ENCODE measurements around the gene CWC22. TPM values are rescaled to one million over a fixed set of nuclear protein-coding genes. Genes with fewer than 3 reads are reported as not detected.

Gene CWC22
- total RNA-seq, 5 donors from 2014 or later (not counting 1 experiment from before 2014, with no cell fraction given): 16.1 to 24.1 (median 22.6) TPM

- no peak for DNase-seq
- Histone ChIP-seq H3K27me3 (replicated peaks in 1 of 2; ENCODE audit: control insufficient read depth in 2 of 2, extremely low read depth in 1 of 2, insufficient read depth in 2 of 2, low read length in 1 of 2) (no peaks in the 10 kb centered on the region), H3K27ac (ENCODE audit: low read length) (no peak overlapping the region), H3K36me3 (ENCODE audit: control insufficient read depth in 2 of 2, extremely low read depth in 1 of 2, insufficient read depth in 1 of 2, low read length in 1 of 2) (peaks cover 0 to 6% of the 10 kb centered on the region in 2 donors), H3K4me1 (ENCODE audit: control insufficient read depth in 1 of 2, extremely low read depth in 1 of 2, insufficient read depth in 2 of 2, low read length in 2 of 2) (peaks cover 0 to 2% of the 10 kb centered on the region in 2 experiments), H3K9me3 (no peaks in the 10 kb centered on the region), H3K4me3 (ENCODE audit: control insufficient read depth in 1 of 2, extremely low read depth in 1 of 2, low read length in 1 of 2) (no peak overlapping the region)
- no peaks in the 10 kb centered on the region for H3K27me3 Mint-ChIP-seq
- H3K27ac Mint-ChIP-seq: no peak overlapping the region
- H3K4me3 Mint-ChIP-seq: no peak overlapping the region
- no peaks in the 10 kb centered on the region for H3K9me3 Mint-ChIP-seq
- ChIA-PET POLR2A (interaction anchor here in 1 of 2 donors (0.7 kb wide), 1 partner anchor 15 kb away, joined by 3 read pairs; no protein-coding TSS in a partner anchor), CTCF (no interaction called here)
- H3K36me3 Mint-ChIP-seq: peaks cover 10% of the 10 kb centered on the region
- ATAC-seq (replicated peaks in 1 of 4): no peak
- peaks cover 70 to 78% (median 73%) of the 10 kb centered on the region in 3 donors for H3K4me1 Mint-ChIP-seq
These were observed 6.7 kb downstream of the CWC22 start for GRCh38 chr2:180000434-180000833.

DNA sequence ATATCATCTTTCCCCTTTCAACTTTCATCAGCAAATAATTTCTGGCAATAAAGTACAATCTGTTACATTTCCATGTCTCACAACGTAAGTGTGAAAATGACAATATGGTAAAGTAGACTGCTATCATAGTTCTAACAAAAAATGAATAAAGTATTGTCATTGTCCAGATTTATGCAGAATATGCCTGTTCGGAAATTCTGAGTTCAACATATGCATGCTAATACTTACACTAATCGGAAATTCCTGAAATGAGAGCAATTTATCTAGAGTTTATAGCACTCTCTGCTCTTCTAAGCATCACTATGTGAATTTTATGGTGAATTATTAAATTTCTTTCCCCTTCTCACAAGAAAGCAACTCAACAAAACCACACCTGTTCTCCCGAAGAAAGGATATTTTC lies 8.1 kb downstream of the CWC22 start:
- CTCF ChIA-PET: no interaction called here
- H3K4me1 Mint-ChIP-seq: peaks cover 70 to 80% (median 73%) of the 10 kb centered on the region in 3 donors
- DNase-seq: no peak
- Histone ChIP-seq H3K4me3 (ENCODE audit: control insufficient read depth in 1 of 2, extremely low read depth in 1 of 2, low read length in 1 of 2) (no peak overlapping the region), H3K27ac (ENCODE audit: low read length) (no peak overlapping the region), H3K36me3 (ENCODE audit: control insufficient read depth in 2 of 2, extremely low read depth in 1 of 2, insufficient read depth in 1 of 2, low read length in 1 of 2) (peaks cover 0 to 6% of the 10 kb centered on the region in 2 donors), H3K27me3 (replicated peaks in 1 of 2; ENCODE audit: control insufficient read depth in 2 of 2, extremely low read depth in 1 of 2, insufficient read depth in 2 of 2, low read length in 1 of 2) (no peaks in the 10 kb centered on the region), H3K9me3 (no peaks in the 10 kb centered on the region), H3K4me1 (ENCODE audit: control insufficient read depth in 1 of 2, extremely low read depth in 1 of 2, insufficient read depth in 2 of 2, low read length in 2 of 2) (peaks cover 2 to 3% of the 10 kb centered on the region in 2 experiments)
- H3K9me3 Mint-ChIP-seq: no peaks in the 10 kb centered on the region
- no peaks in the 10 kb centered on the region for H3K27me3 Mint-ChIP-seq
- no CpG with 5 or more reads among the region's 4 CpGs for WGBS (ENCODE audit: insufficient coverage)
- ATAC-seq (replicated peaks in 1 of 4): no peak
- POLR2A ChIA-PET: no interaction called here
- peaks cover 10% of the 10 kb centered on the region for H3K36me3 Mint-ChIP-seq
- H3K4me3 Mint-ChIP-seq: no peak overlapping the region
- no peak overlapping the region for H3K27ac Mint-ChIP-seq

DNA sequence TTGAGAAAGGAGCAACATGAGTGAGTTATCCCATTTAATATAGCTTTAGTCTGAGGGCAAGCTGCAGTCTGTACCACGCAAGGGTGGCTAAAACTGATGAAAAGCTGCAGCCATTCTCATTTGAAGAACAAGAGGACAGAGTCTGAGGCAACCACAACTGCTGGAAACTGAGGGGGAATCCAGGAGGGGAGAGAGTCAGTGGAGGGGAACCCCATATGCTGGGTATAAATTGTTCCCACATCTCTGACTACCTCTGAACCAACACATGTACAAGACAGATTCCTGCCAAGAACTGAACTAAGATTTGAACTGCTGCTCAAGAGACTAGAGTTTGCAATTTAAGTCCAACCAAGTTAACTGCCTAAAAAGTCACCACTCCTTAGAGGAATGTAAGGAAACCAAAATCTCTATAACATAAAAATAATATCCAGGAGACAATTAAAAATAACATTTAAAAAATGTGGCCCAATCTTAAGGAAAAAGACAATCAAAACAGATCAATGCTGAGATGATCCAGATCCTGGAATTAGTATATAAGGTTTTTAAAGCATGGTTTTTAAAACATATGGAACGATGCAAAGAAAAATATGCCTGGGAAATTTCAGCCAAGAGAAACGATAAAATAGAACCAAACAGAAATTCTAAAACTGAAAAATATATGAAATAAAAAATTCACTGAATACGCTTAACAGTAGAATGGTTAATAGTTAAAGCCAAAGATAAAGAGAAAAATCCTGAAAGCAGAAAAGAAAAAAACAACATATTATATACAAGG lies 11.2 kb downstream of the CWC22 start:
- peaks cover 26% of the 10 kb centered on the region for H3K36me3 Mint-ChIP-seq
- Histone ChIP-seq H3K9me3 (no peaks in the 10 kb centered on the region), H3K27me3 (replicated peaks in 1 of 2; ENCODE audit: control insufficient read depth in 2 of 2, extremely low read depth in 1 of 2, insufficient read depth in 2 of 2, low read length in 1 of 2) (no peaks in the 10 kb centered on the region), H3K4me3 (ENCODE audit: control insufficient read depth in 1 of 2, extremely low read depth in 1 of 2, low read length in 1 of 2) (no peak overlapping the region), H3K27ac (ENCODE audit: low read length) (no peak overlapping the region), H3K36me3 (ENCODE audit: control insufficient read depth in 2 of 2, extremely low read depth in 1 of 2, insufficient read depth in 1 of 2, low read length in 1 of 2) (peaks cover 0 to 24% of the 10 kb centered on the region in 2 donors), H3K4me1 (ENCODE audit: control insufficient read depth in 1 of 2, extremely low read depth in 1 of 2, insufficient read depth in 2 of 2, low read length in 2 of 2) (peaks cover 2 to 3% of the 10 kb centered on the region in 2 experiments)
- no peaks in the 10 kb centered on the region for H3K27me3 Mint-ChIP-seq
- ChIA-PET CTCF (interaction anchor here in 1 of 2 donors (0.7 kb wide), 1 partner anchor 46 kb away, joined by 4 read pairs; no protein-coding TSS in a partner anchor), POLR2A (no interaction called here)
- no peak for DNase-seq
- H3K27ac Mint-ChIP-seq: no peak overlapping the region
- H3K4me1 Mint-ChIP-seq: peaks cover 62 to 74% (median 66%) of the 10 kb centered on the region in 3 donors
- no peak overlapping the region for H3K4me3 Mint-ChIP-seq
- ATAC-seq (replicated peaks in 1 of 4): no peak
- H3K9me3 Mint-ChIP-seq: no peaks in the 10 kb centered on the region
- WGBS (ENCODE audit: insufficient coverage): 71% methylated on average over 1 of the region's 4 CpGs

GRCh38 chr2:179991344-179991743 lies 15.8 kb downstream of the CWC22 start:
- CTCF ChIA-PET: no interaction called here
- H3K27ac Mint-ChIP-seq: no peak overlapping the region
- Histone ChIP-seq H3K4me1 (ENCODE audit: control insufficient read depth in 1 of 2, extremely low read depth in 1 of 2, insufficient read depth in 2 of 2, low read length in 2 of 2) (peaks cover 0 to 3% of the 10 kb centered on the region in 2 experiments), H3K27me3 (replicated peaks in 1 of 2; ENCODE audit: control insufficient read depth in 2 of 2, extremely low read depth in 1 of 2, insufficient read depth in 2 of 2, low read length in 1 of 2) (no peaks in the 10 kb centered on the region), H3K36me3 (ENCODE audit: control insufficient read depth in 2 of 2, extremely low read depth in 1 of 2, insufficient read depth in 1 of 2, low read length in 1 of 2) (peaks cover 0 to 51% of the 10 kb centered on the region in 2 donors), H3K4me3 (ENCODE audit: control insufficient read depth in 1 of 2, extremely low read depth in 1 of 2, low read length in 1 of 2) (no peak overlapping the region), H3K9me3 (no peaks in the 10 kb centered on the region), H3K27ac (ENCODE audit: low read length) (no peak overlapping the region)
- POLR2A ChIA-PET: no interaction called here
- no peaks in the 10 kb centered on the region for H3K27me3 Mint-ChIP-seq
- H3K4me3 Mint-ChIP-seq: no peak overlapping the region
- WGBS (ENCODE audit: insufficient coverage): 88% methylated on average over 4 of the region's 4 CpGs
- peaks cover 41 to 50% (median 49%) of the 10 kb centered on the region in 3 donors for H3K4me1 Mint-ChIP-seq
- DNase-seq (peak in 1 of 35 experiments; percentile 2), ATAC-seq (replicated peaks in 1 of 4) (no peak)
- H3K36me3 Mint-ChIP-seq: peaks cover 50% of the 10 kb centered on the region
- H3K9me3 Mint-ChIP-seq: no peaks in the 10 kb centered on the region

DNA sequence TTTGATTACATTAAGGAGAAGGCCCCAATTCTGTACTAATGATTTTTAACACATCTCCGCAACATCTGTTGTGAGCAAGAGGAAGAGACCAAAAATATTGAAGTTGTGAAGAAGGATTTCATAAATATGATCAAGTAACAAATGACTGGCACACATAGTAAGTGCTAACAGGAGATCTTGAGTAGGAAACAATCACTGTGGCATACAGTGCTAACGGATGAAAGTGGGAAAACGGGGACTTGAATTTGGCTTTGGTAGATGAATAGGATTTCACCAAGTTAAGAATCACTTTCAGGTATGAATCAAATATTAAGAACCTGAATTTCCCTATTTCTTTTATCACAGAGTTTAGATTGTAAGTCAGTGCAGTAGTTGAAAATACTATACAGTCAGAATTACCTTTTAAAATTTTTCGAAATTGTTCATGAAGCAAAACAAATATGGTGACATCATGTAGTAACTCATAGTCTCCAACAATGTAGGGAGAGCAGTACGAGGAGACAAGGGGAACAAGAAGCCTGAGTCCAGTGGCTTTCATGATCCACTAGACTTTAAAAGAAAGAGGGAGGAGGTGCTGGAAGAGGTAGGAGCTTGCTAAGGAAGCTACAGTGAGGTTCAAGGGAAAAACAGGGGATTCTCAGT lies 16.3 kb downstream of the CWC22 start:
- CTCF ChIA-PET: no interaction called here
- DNase-seq: no peak
- peaks cover 0 to 56% of the 10 kb centered on the region in 2 donors for H3K36me3 ChIP-seq (ENCODE audit: control insufficient read depth in 2 of 2, extremely low read depth in 1 of 2, insufficient read depth in 1 of 2, low read length in 1 of 2)
- H3K27me3 ChIP-seq (replicated peaks in 1 of 2; ENCODE audit: control insufficient read depth in 2 of 2, extremely low read depth in 1 of 2, insufficient read depth in 2 of 2, low read length in 1 of 2): no peaks in the 10 kb centered on the region
- H3K4me3 ChIP-seq (ENCODE audit: control insufficient read depth in 1 of 2, extremely low read depth in 1 of 2, low read length in 1 of 2): no peak overlapping the region
- H3K9me3 Mint-ChIP-seq: no peaks in the 10 kb centered on the region
- no peaks in the 10 kb centered on the region for H3K27me3 Mint-ChIP-seq
- H3K9me3 ChIP-seq: no peaks in the 10 kb centered on the region
- no peak overlapping the region for H3K27ac ChIP-seq (ENCODE audit: low read length)
- H3K27ac Mint-ChIP-seq: no peak overlapping the region
- peaks cover 0 to 3% of the 10 kb centered on the region in 2 experiments for H3K4me1 ChIP-seq (ENCODE audit: control insufficient read depth in 1 of 2, extremely low read depth in 1 of 2, insufficient read depth in 2 of 2, low read length in 2 of 2)
- peaks cover 35 to 46% (median 45%) of the 10 kb centered on the region in 3 donors for H3K4me1 Mint-ChIP-seq
- peaks cover 56% of the 10 kb centered on the region for H3K36me3 Mint-ChIP-seq
- whole genome bisulfite sequencing (ENCODE audit: insufficient coverage): 80% methylated on average over 1 of the region's 5 CpGs
- ATAC-seq (replicated peaks in 1 of 4): no peak
- no peak overlapping the region for H3K4me3 Mint-ChIP-seq
- POLR2A ChIA-PET: no interaction called here

DNA sequence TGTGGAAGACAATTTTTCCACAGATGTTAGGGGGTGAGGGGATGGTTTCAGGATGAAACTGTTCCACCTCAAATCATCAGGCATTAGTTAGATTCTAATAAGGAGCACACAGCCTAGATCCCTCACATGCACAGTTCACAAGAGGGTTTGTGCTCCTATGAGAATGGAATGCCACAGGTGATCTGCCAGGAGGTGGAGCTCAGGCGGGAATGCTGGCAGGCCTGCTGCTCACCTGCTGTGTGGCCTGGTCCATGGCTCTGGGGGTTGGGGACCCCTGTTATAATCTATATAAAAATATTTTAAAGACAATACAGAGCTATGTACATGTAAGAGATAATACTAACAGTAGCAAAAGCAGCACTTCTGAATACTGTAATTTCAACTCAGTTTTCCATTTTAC lies 19.2 kb downstream of the CWC22 start:
- H3K27me3 Mint-ChIP-seq: no peaks in the 10 kb centered on the region
- CTCF ChIA-PET: interaction anchor here in 1 of 2 donors (0.6 kb wide), 1 partner anchor 92 kb away, joined by 4 read pairs; no protein-coding TSS in a partner anchor
- H3K27ac Mint-ChIP-seq: no peak overlapping the region

More for the DNA sequence above, 19.2 kb downstream of the CWC22 start:
- Histone ChIP-seq H3K4me3 (ENCODE audit: control insufficient read depth in 1 of 2, extremely low read depth in 1 of 2, low read length in 1 of 2) (no peak overlapping the region), H3K9me3 (peaks cover 3% of the 10 kb centered on the region), H3K4me1 (ENCODE audit: control insufficient read depth in 1 of 2, extremely low read depth in 1 of 2, insufficient read depth in 2 of 2, low read length in 2 of 2) (no peaks in the 10 kb centered on the region), H3K27ac (ENCODE audit: low read length) (no peak overlapping the region), H3K27me3 (replicated peaks in 1 of 2; ENCODE audit: control insufficient read depth in 2 of 2, extremely low read depth in 1 of 2, insufficient read depth in 2 of 2, low read length in 1 of 2) (no peaks in the 10 kb centered on the region), H3K36me3 (ENCODE audit: control insufficient read depth in 2 of 2, extremely low read depth in 1 of 2, insufficient read depth in 1 of 2, low read length in 1 of 2) (peaks cover 0 to 80% of the 10 kb centered on the region in 2 donors)
- Mint-ChIP-seq H3K4me3 (no peak overlapping the region), H3K36me3 (peaks cover 79% of the 10 kb centered on the region), H3K4me1 (peaks cover 24 to 30% (median 26%) of the 10 kb centered on the region in 3 donors), H3K9me3 (no peaks in the 10 kb centered on the region)
- DNase-seq: no peak
- no CpG with 5 or more reads among the region's 1 CpG for WGBS (ENCODE audit: insufficient coverage)
- no peak for ATAC-seq (replicated peaks in 1 of 4)
- POLR2A ChIA-PET: interaction anchor here in 1 of 2 donors (1.0 kb wide), 1 partner anchor 13 kb away, joined by 3 read pairs; no protein-coding TSS in a partner anchor

Measured in T-cell (primary cell).